HepG2 (cell line): ENCODE measurements around the gene PLPP3. TPM values are rescaled to one million over a fixed set of nuclear protein-coding genes. Genes with fewer than 3 reads are reported as not detected.

Experiments used
- BCL6 ChIP-seq: IDR thresholded peaks from 2 replicates; pipeline ENCODE4 v1.6.1; 2016; ENCODE audit warnings: missing genetic modification reagents, missing compliant biosample characterization
- DZIP1 ChIP-seq: sonication (generic); formaldehyde crosslinking; IDR thresholded peaks from 2 replicates; pipeline ENCODE4 v1.5.0; 2020; ENCODE audit warnings: mild to moderate bottlenecking, missing genetic modification reagents
- FOXJ3 ChIP-seq: sonication (generic); formaldehyde crosslinking; IDR thresholded peaks from 2 replicates; pipeline ENCODE4 v1.4.0; 2020; ENCODE audit warnings: missing genetic modification reagents, mild to moderate bottlenecking, borderline replicate concordance
- FOXP1 ChIP-seq, 2 experiments: fragments of 450-650 bp in 1 of 2; IDR thresholded peaks; 2 replicates each; pipeline ENCODE4 v1.6.1; 2017 to 2018; ENCODE audit warnings: antibody characterized with exemption in 1 of 2
- HES4 ChIP-seq: sonication (generic); formaldehyde crosslinking; IDR thresholded peaks from 2 replicates; pipeline ENCODE4 v1.9.0; 2021; ENCODE audit warnings: mild to moderate bottlenecking, missing genetic modification reagents, borderline replicate concordance
- HNF4A ChIP-seq: sonication (generic); formaldehyde crosslinking; IDR thresholded peaks from 2 replicates; pipeline ENCODE4 v1.4.0; 2020; ENCODE audit warnings: missing genetic modification reagents
- JARID2 ChIP-seq: sonication (generic); formaldehyde crosslinking; IDR thresholded peaks from 2 replicates; pipeline ENCODE4 v1.8.1; 2023; ENCODE audit warnings: missing genetic modification reagents, inconsistent platforms; ENCODE audit not compliant: insufficient replicate concordance
- KDM1A ChIP-seq: IDR thresholded peaks from 2 replicates; pipeline ENCODE4 v1.6.1; 2016; ENCODE audit warnings: missing compliant biosample characterization
- LCORL ChIP-seq, 2 experiments: fragments of 450-650 bp in 1 of 2; sonication (generic) in 1 of 2; formaldehyde crosslinking in 1 of 2; IDR thresholded peaks; 2 replicates each; pipeline versions ENCODE4 v1.5.0 to v1.6.1; 2017 to 2020; ENCODE audit warnings: antibody characterized with exemption in 1 of 2, missing genetic modification reagents in 1 of 2
- MAF1 ChIP-seq: sonication (generic); formaldehyde crosslinking; IDR thresholded peaks from 2 replicates; pipeline ENCODE4 v1.5.0; 2020; ENCODE audit warnings: missing genetic modification reagents, borderline replicate concordance
- MED8 ChIP-seq: sonication (generic); formaldehyde crosslinking; IDR thresholded peaks from 2 replicates; pipeline ENCODE4 v1.8.1; 2023; ENCODE audit warnings: mild to moderate bottlenecking, missing genetic modification reagents; ENCODE audit not compliant: insufficient replicate concordance
- MEF2D ChIP-seq: sonication (generic); formaldehyde crosslinking; IDR thresholded peaks from 2 replicates; pipeline ENCODE4 v1.5.1; 2020; ENCODE audit warnings: mild to moderate bottlenecking, missing genetic modification reagents
- MTERF4 ChIP-seq: sonication (generic); formaldehyde crosslinking; IDR thresholded peaks from 2 replicates; pipeline ENCODE4 v1.8.0; 2023; ENCODE audit warnings: mild to moderate bottlenecking, missing genetic modification reagents
- RBM22 ChIP-seq: fragments of 200-400 bp; formaldehyde crosslinking; optimal IDR thresholded peaks from 2 replicates; pipeline ENCODE3; 2017; ENCODE audit warnings: mild to moderate bottlenecking, low read length, moderate library complexity
- RXRB ChIP-seq: IDR thresholded peaks from 2 replicates; pipeline ENCODE4 v1.6.1; 2016; ENCODE audit warnings: borderline replicate concordance, missing genetic modification reagents, missing compliant biosample characterization
- SALL1 ChIP-seq: sonication (generic); formaldehyde crosslinking; IDR thresholded peaks from 2 replicates; pipeline ENCODE4 v1.8.0; 2022; ENCODE audit warnings: mild to moderate bottlenecking, missing genetic modification reagents
- SKI ChIP-seq: fragments of 450-650 bp; IDR thresholded peaks from one replicate; pipeline ENCODE4 v1.6.1; 2018; ENCODE audit warnings: mild to moderate bottlenecking; ENCODE audit not compliant: partially characterized antibody
- SMAD1 ChIP-seq: sonication (generic); formaldehyde crosslinking; IDR thresholded peaks from 2 replicates; pipeline ENCODE4 v1.4.0; 2020; ENCODE audit warnings: missing genetic modification reagents, low read depth, mild to moderate bottlenecking, borderline replicate concordance
- SNAPC2 ChIP-seq: sonication (generic); formaldehyde crosslinking; IDR thresholded peaks from 2 replicates; pipeline ENCODE4 v1.8.1; 2022; ENCODE audit warnings: mild to moderate bottlenecking, missing genetic modification reagents
- SUZ12 ChIP-seq: fragments of 150-350 bp; IDR thresholded peaks from 2 replicates; pipeline ENCODE4 v1.6.1; 2014; ENCODE audit warnings: low read depth, low read length
- TARDBP ChIP-seq: sonication (generic); formaldehyde crosslinking; IDR thresholded peaks from 2 replicates; pipeline ENCODE4 v1.8.0; 2022; ENCODE audit warnings: mild to moderate bottlenecking, missing genetic modification reagents
- ZEB1 ChIP-seq: IDR thresholded peaks from 2 replicates; pipeline ENCODE4 v1.6.1; 2012; ENCODE audit warnings: mild to moderate bottlenecking, low read depth, inconsistent platforms; ENCODE audit not compliant: insufficient replicate concordance
- ZNF44 ChIP-seq: sonication (generic); formaldehyde crosslinking; IDR thresholded peaks from 2 replicates; pipeline ENCODE4 v1.5.1; 2020; ENCODE audit warnings: mild to moderate bottlenecking, missing genetic modification reagents
- ZNF841 ChIP-seq: sonication (generic); formaldehyde crosslinking; IDR thresholded peaks from 2 replicates; pipeline ENCODE4 v1.8.1; 2023; ENCODE audit warnings: missing genetic modification reagents, borderline replicate concordance
- polyA plus RNA-seq, 8 experiments: library from polyadenylated mRNA; depleted of rRNA in 3 of 8; stranded (reverse) in 7 of 8; unstranded in 1 of 8; fragments of >200 nt; fragmentation: Illumina TruSeq in 4 of 8; extraction: Trizol in 4 of 8; gene quantifications; 2 replicates each; pipeline versions ENCODE4 v1.2.1 to v1.2.3, GENCODE V29; 2011 to 2016; ENCODE audit warnings: low read depth in 4 of 8, missing spikeins in 1 of 8, mixed read lengths in 1 of 8; ENCODE audit not compliant: insufficient read depth in 1 of 8
- total RNA-seq, 5 experiments: library from RNA; depleted of rRNA; stranded (reverse); fragments of >200 nt; fragmentation: Illumina TruSeq; extraction: Trizol; gene quantifications; 2 replicates each; pipeline ENCODE4 v1.2.3, GENCODE V29; 2016; ENCODE audit warnings: low read depth in 1 of 5
- TF ChIP-seq, protein P1 (sequence below): sonication (generic); formaldehyde crosslinking; IDR thresholded peaks from 2 replicates; pipeline ENCODE4 v1.8.1; 2023; ENCODE audit warnings: mild to moderate bottlenecking, moderate library complexity, missing genetic modification reagents
- TF ChIP-seq, protein P2 (sequence below): IDR thresholded peaks from 2 replicates; pipeline ENCODE4 v1.6.1; 2016; ENCODE audit warnings: mild to moderate bottlenecking

The PLPP3 gene
- total and polyA plus RNA-seq, 2 of the 13 experiments (the other 11 are each of a cell fraction or from before 2014, with no cell fraction given), result 49.7 to 65.8 TPM

GRCh38 chr1:56506951-56507491, 72.3 kb downstream of the PLPP3 start (continued):
- TF ChIP-seq RXRB (CRISPR knock-in tag), result peak; percentile 15; the same call in 1 of the 2 replicates
- no peak for TF ChIP-seq ZEB1
- 0 out of 2 replicates have a peak, but pooled peaks have one; percentile 17 for TF ChIP-seq BCL6 (CRISPR knock-in tag)
- 0 out of 2 replicates have a peak, but pooled peaks have one; percentile 26 for TF ChIP-seq TARDBP (CRISPR knock-in tag)
- TF ChIP-seq MED8 (CRISPR knock-in tag), result no peak
- TF ChIP-seq RBM22, result peak; percentile 85
- TF ChIP-seq DZIP1 (CRISPR knock-in tag), result no peak
- no peak for TF ChIP-seq ZNF44 (CRISPR knock-in tag)
- peak; percentile 65 for TF ChIP-seq HNF4A (CRISPR knock-in tag)
- TF ChIP-seq MAF1 (CRISPR knock-in tag), result no peak
- TF ChIP-seq SALL1 (CRISPR knock-in tag), result peak; percentile 45; the same call in 1 of the 2 replicates
- TF ChIP-seq MEF2D (CRISPR knock-in tag), result no peak
- no peak for TF ChIP-seq SNAPC2 (CRISPR knock-in tag)
- TF ChIP-seq JARID2 (CRISPR knock-in tag), result no peak
- TF ChIP-seq FOXP1 (IDR thresholded peaks at IDR 0.05), result no peak
- TF ChIP-seq FOXP1 (CRISPR knock-in tag; IDR thresholded peaks at IDR 0.05), result no peak
- TF ChIP-seq FOXJ3 (CRISPR knock-in tag), result no peak
- TF ChIP-seq SMAD1 (CRISPR knock-in tag), result no peak
- no peak for TF ChIP-seq SUZ12
- no peak for TF ChIP-seq ZNF841
- no peak for TF ChIP-seq LCORL (IDR thresholded peaks at IDR 0.05)
- TF ChIP-seq LCORL (CRISPR knock-in tag; IDR thresholded peaks at IDR 0.05), result 0 out of 2 replicates have a peak, but pooled peaks have one; percentile 21
- TF ChIP-seq HES4 (CRISPR knock-in tag), result no peak
- peak; percentile 15 for TF ChIP-seq SKI
- TF ChIP-seq, protein P1, sequence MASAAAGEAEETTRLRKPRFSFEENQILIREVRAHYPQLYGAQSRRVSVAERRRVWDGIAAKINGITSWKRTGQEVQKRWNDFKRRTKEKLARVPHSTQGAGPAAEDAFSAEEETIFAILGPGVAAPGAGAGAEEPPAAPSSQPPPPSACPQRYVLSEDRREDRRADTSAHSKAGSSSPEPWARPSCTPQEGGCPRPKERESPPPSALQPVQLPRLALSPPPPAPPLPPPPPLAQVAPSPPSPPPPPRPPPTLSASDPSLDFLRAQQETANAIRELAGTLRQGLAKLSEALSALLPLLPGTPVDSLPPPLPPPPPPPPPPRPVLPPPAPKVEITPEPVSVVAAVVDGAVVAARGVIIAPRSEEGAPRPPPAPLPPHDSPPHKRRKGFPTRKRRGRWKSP (CRISPR knock-in tag), result no peak
- TF ChIP-seq KDM1A, result no peak
- TF ChIP-seq MTERF4 (CRISPR knock-in tag), result no peak
- TF ChIP-seq, protein P2, sequence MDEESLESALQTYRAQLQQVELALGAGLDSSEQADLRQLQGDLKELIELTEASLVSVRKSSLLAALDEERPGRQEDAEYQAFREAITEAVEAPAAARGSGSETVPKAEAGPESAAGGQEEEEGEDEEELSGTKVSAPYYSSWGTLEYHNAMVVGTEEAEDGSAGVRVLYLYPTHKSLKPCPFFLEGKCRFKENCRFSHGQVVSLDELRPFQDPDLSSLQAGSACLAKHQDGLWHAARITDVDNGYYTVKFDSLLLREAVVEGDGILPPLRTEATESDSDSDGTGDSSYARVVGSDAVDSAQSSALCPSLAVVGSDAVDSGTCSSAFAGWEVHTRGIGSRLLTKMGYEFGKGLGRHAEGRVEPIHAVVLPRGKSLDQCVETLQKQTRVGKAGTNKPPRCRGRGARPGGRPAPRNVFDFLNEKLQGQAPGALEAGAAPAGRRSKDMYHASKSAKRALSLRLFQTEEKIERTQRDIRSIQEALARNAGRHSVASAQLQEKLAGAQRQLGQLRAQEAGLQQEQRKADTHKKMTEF (CRISPR knock-in tag), result no peak
